MCF 10A (cell line): ENCODE results near the gene RNF213. TPM values are rescaled to one million over a fixed set of nuclear protein-coding genes. Genes with fewer than 3 reads are reported as not detected.

ENCODE experiments used
- BruUV-seq: library from RNA; stranded (reverse); fragments of 400-500 nt; replicated peaks from 2 replicates; lab custom pipeline; 2021; lab: Mats Ljungman, UMichigan
- CTCF ChIA-PET: fragments of 300-600 bp; sonication (Branson Sonifier 250); formaldehyde crosslinking; extraction: SDS; loops from one replicate; lab custom pipeline; 2021; ENCODE audit warnings: antibody characterized with exemption, inconsistent platforms; lab: Yijun Ruan, JAX
- POLR2A ChIA-PET: fragments of 300-600, 350-650 bp; sonication (Branson Sonifier 250); formaldehyde crosslinking; extraction: SDS; loops from one replicate; lab custom pipeline; 2020; ENCODE audit warnings: antibody characterized with exemption, inconsistent platforms; lab: Yijun Ruan, JAX
- DNase-seq: peaks from one replicate; pipeline ENCODE4 v3.0.0-alpha.2; 2018; ENCODE audit not compliant: unreplicated experiment
- H3K27ac Mint-ChIP-seq: one replicate; pipeline ENCODE4 v1.8.0; 2022; ENCODE audit warnings: mild to moderate bottlenecking, low read depth, mixed read lengths; ENCODE audit not compliant: unreplicated experiment
- H3K27me3 Mint-ChIP-seq: one replicate; pipeline ENCODE4 v1.8.0; 2022; ENCODE audit warnings: mixed read lengths; ENCODE audit not compliant: insufficient read depth, unreplicated experiment
- H3K36me3 Mint-ChIP-seq: one replicate; pipeline ENCODE4 v1.8.0; 2022; ENCODE audit warnings: mild to moderate bottlenecking, moderate library complexity, mixed read lengths; ENCODE audit not compliant: insufficient read depth, unreplicated experiment
- H3K4me1 Mint-ChIP-seq: one replicate; pipeline ENCODE4 v1.8.0; 2022; ENCODE audit warnings: mixed read lengths; ENCODE audit not compliant: insufficient read depth, unreplicated experiment
- H3K4me3 Mint-ChIP-seq: one replicate; pipeline ENCODE4 v1.8.0; 2022; ENCODE audit warnings: mild to moderate bottlenecking, moderate library complexity, mixed read lengths; ENCODE audit not compliant: unreplicated experiment
- H3K9me3 Mint-ChIP-seq: one replicate; pipeline ENCODE4 v1.8.0; 2022; ENCODE audit warnings: mixed read lengths; ENCODE audit not compliant: unreplicated experiment
- CTCF ChIP-seq: fragments of 200-600 bp; IDR thresholded peaks from one replicate; pipeline ENCODE4 v1.8.0; 2022; ENCODE audit warnings: antibody characterized with exemption, mild to moderate bottlenecking; ENCODE audit not compliant: unreplicated experiment
- intact Hi-C: fragments of 100-400 bp; cut with micrococcal nuclease; formaldehyde crosslinking; loops from 2 replicates; pipeline ENCODE4 v1.14.1; 2022
- total RNA-seq: library from RNA; stranded (reverse); gene quantifications from 2 replicates; pipeline ENCODE4 v1.2.3, GENCODE V29; 2022

RNF213 gene
- total RNA-seq, 1 experiment from 2014 or later = 50.5 TPM

- no peaks in the 10 kb centered on the region for H3K27me3 Mint-ChIP-seq
- BruUV-seq = no TSS peak
- DNase-seq = no peak
- CTCF ChIA-PET = no interaction called here
- TF ChIP-seq CTCF = no peak
- intact Hi-C loops = no loop called here
- H3K27ac Mint-ChIP-seq = no peak overlapping the region
- peaks cover 87% of the 10 kb centered on the region for H3K36me3 Mint-ChIP-seq
- H3K4me1 Mint-ChIP-seq = no peaks in the 10 kb centered on the region
- H3K9me3 Mint-ChIP-seq = no peaks in the 10 kb centered on the region
- no peak overlapping the region for H3K4me3 Mint-ChIP-seq
- POLR2A ChIA-PET = interaction anchor here (0.5 kb wide), 1 partner anchor 61 kb away, joined by 3 read pairs; no protein-coding TSS in a partner anchor
Measured at GRCh38 chr17:80319262-80319998, 58.8 kb downstream of the RNF213 start.

- TF ChIP-seq CTCF = no peak
- POLR2A ChIA-PET = no interaction called here
- CTCF ChIA-PET = no interaction called here
- Mint-ChIP-seq H3K9me3 (no peaks in the 10 kb centered on the region), H3K36me3 (peaks cover 92% of the 10 kb centered on the region), H3K4me1 (no peaks in the 10 kb centered on the region), H3K27me3 (no peaks in the 10 kb centered on the region), H3K27ac (no peak overlapping the region), H3K4me3 (no peak overlapping the region)
- BruUV-seq = no TSS peak
- intact Hi-C loops = no loop called here
- DNase-seq = no peak
Measured at GRCh38 chr17:80319999-80320344, 59.3 kb downstream of the RNF213 start.

GRCh38 chr17:80320496-80320895 is 59.8 kb downstream of the RNF213 start:
- peaks cover 98% of the 10 kb centered on the region for H3K36me3 Mint-ChIP-seq
- BruUV-seq = no TSS peak
- H3K27ac Mint-ChIP-seq = no peak overlapping the region
- no peak overlapping the region for H3K4me3 Mint-ChIP-seq
- no peak for DNase-seq
- no peaks in the 10 kb centered on the region for H3K4me1 Mint-ChIP-seq
- H3K27me3 Mint-ChIP-seq = no peaks in the 10 kb centered on the region
- intact Hi-C loops = no loop called here
- TF ChIP-seq CTCF = no peak
- ChIA-PET CTCF (interaction anchor here (0.6 kb wide), 1 partner anchor 95 kb away, joined by 4 read pairs; no protein-coding TSS in a partner anchor), POLR2A (no interaction called here)
- H3K9me3 Mint-ChIP-seq = no peaks in the 10 kb centered on the region

DNA sequence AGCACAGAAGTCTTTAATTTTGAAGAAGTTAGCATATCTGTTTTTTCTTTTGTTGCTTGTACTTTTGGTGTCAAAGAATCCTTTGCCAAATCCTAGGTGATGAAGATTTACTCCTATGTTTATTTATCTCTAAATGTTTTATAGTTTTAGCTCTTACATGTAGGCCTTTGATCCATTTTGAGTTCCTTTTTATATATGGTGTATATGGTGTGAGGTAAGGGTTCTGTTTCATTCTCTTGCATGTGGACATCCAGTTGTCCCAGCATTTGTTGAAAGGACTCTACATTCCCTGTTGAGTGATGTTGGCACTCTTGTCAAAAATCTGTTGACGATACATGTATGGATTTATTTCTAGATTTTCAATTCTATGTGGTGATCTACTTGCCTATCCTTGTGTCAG is 62.2 kb downstream of the RNF213 start:
- H3K27ac Mint-ChIP-seq = no peak overlapping the region
- no peaks in the 10 kb centered on the region for H3K9me3 Mint-ChIP-seq
- intact Hi-C loops = no loop called here
- no peaks in the 10 kb centered on the region for H3K4me1 Mint-ChIP-seq
- no peak overlapping the region for H3K4me3 Mint-ChIP-seq
- TF ChIP-seq CTCF = no peak
- no peak for DNase-seq
- CTCF ChIA-PET = no interaction called here
- H3K27me3 Mint-ChIP-seq = no peaks in the 10 kb centered on the region
- POLR2A ChIA-PET = interaction anchor here (0.7 kb wide), 1 partner anchor 21 kb away, joined by 3 read pairs; no protein-coding TSS in a partner anchor
- BruUV-seq = no TSS peak
- peaks cover 96% of the 10 kb centered on the region for H3K36me3 Mint-ChIP-seq
